ENCODE data around the gene IGF2BP1.
"Not testable (repeated sequence)": the region's sequence is repeated elsewhere in the genome, so short reads cannot be mapped to it uniquely, and the experiment has no call there.

IGF2BP1 gene

GRCh38 chr17:49101054-49101534, 103.9 kb downstream of the IGF2BP1 start:
- Histone ChIP-seq H3K4me1 (ENCODE audit: control insufficient read depth, insufficient read depth, low read length, unreplicated experiment) (peaks cover 20% of the 10 kb centered on the region), H3K4me3 (ENCODE audit: low read depth, low read length) (no peak overlapping the region), H3K27me3 (ENCODE audit: insufficient read depth, low read length) (no peaks in the 10 kb centered on the region), H3K79me2 (ENCODE audit: control insufficient read depth, insufficient read depth, low read length, unreplicated experiment) (no peaks in the 10 kb centered on the region), H2AFZ (ENCODE audit: low read length, unreplicated experiment) (peak overlapping the region; percentile 44), H3K36me3 (ENCODE audit: insufficient read depth, low read length) (no peaks in the 10 kb centered on the region), H3K27ac (ENCODE audit: low read depth, low read length) (peak overlapping the region; percentile 72)

GRCh38 chr17:49103360-49103759, 106.2 kb downstream of the IGF2BP1 start:
- not testable (repeated sequence) for H3K27me3 ChIP-seq (ENCODE audit: insufficient read depth, low read length); H2AFZ ChIP-seq (ENCODE audit: low read length, unreplicated experiment); H3K36me3 ChIP-seq (ENCODE audit: insufficient read depth, low read length); H3K79me2 ChIP-seq (ENCODE audit: control insufficient read depth, insufficient read depth, low read length, unreplicated experiment); H3K4me3 ChIP-seq (ENCODE audit: low read depth, low read length); H3K27ac ChIP-seq (ENCODE audit: low read depth, low read length)
- H3K4me1 ChIP-seq (ENCODE audit: control insufficient read depth, insufficient read depth, low read length, unreplicated experiment) = peaks cover 35% of the 10 kb centered on the region

GRCh38 chr17:49104511-49105074, 107.4 kb downstream of the IGF2BP1 start:
- no peaks in the 10 kb centered on the region for H3K27me3 ChIP-seq (ENCODE audit: insufficient read depth, low read length)
- H3K27ac ChIP-seq (ENCODE audit: low read depth, low read length) = no peak overlapping the region
- no peaks in the 10 kb centered on the region for H3K36me3 ChIP-seq (ENCODE audit: insufficient read depth, low read length)
- H3K4me3 ChIP-seq (ENCODE audit: low read depth, low read length) = no peak overlapping the region
- H2AFZ ChIP-seq (ENCODE audit: low read length, unreplicated experiment) = no peak overlapping the region
- H3K79me2 ChIP-seq (ENCODE audit: control insufficient read depth, insufficient read depth, low read length, unreplicated experiment) = no peaks in the 10 kb centered on the region
- H3K4me1 ChIP-seq (ENCODE audit: control insufficient read depth, insufficient read depth, low read length, unreplicated experiment) = peaks cover 43% of the 10 kb centered on the region

All from ACC112 (cell line).